HepG2 (cell line): ENCODE data around the gene LOC128125822.

Experiments used
- ARID5B ChIP-seq: IDR thresholded peaks from 2 replicates; pipeline ENCODE4 v1.4.0; 2020; ENCODE audit warnings: mild to moderate bottlenecking, missing genetic modification reagents
- FOXM1 ChIP-seq: sonication (generic); formaldehyde crosslinking; IDR thresholded peaks from 2 replicates; pipeline ENCODE4 v1.5.0; 2020; ENCODE audit warnings: missing genetic modification reagents
- JUN ChIP-seq: sonication (generic); formaldehyde crosslinking; IDR thresholded peaks from 2 replicates; pipeline ENCODE4 v1.4.0; 2020; ENCODE audit warnings: mild to moderate bottlenecking, missing genetic modification reagents
- KMT2A ChIP-seq: sonication (generic); formaldehyde crosslinking; IDR thresholded peaks from 2 replicates; pipeline ENCODE4 v1.4.0; 2020; ENCODE audit warnings: missing genetic modification reagents
- NR2F1 ChIP-seq, 2 experiments: fragments of 450-650 bp in 1 of 2; formaldehyde crosslinking in 1 of 2; IDR thresholded peaks; 2 replicates each; pipeline versions ENCODE4 v1.5.0 to v1.6.1; 2016 to 2020; ENCODE audit warnings: mild to moderate bottlenecking in 1 of 2, missing compliant biosample characterization in 1 of 2, missing genetic modification reagents in 1 of 2, moderate library complexity in 1 of 2
- RBAK ChIP-seq: sonication (generic); formaldehyde crosslinking; IDR thresholded peaks from 2 replicates; pipeline ENCODE4 v1.5.1; 2020; ENCODE audit warnings: mild to moderate bottlenecking, missing genetic modification reagents
- RXRA ChIP-seq: sonication (generic); formaldehyde crosslinking; IDR thresholded peaks from 2 replicates; pipeline ENCODE4 v1.5.1; 2020; ENCODE audit warnings: missing genetic modification reagents
- SIN3A ChIP-seq: IDR thresholded peaks from 2 replicates; pipeline ENCODE4 v1.6.1; 2011; ENCODE audit warnings: low read depth, mild to moderate bottlenecking, control low read depth, low read length, borderline replicate concordance
- ZBTB43 ChIP-seq: sonication (generic); formaldehyde crosslinking; conservative IDR thresholded peaks from 2 replicates; pipeline ENCODE4 v1.4.0; 2020; ENCODE audit warnings: missing genetic modification reagents
- ZNF138 ChIP-seq: sonication (generic); formaldehyde crosslinking; IDR thresholded peaks from 2 replicates; pipeline ENCODE4 v1.5.0; 2020; ENCODE audit warnings: mild to moderate bottlenecking, low read depth, missing genetic modification reagents
- ZNF281 ChIP-seq: sonication (generic); formaldehyde crosslinking; IDR thresholded peaks from 2 replicates; pipeline ENCODE4 v1.4.0; 2020; ENCODE audit warnings: missing genetic modification reagents, borderline replicate concordance
- ZNF292 ChIP-seq: sonication (generic); formaldehyde crosslinking; IDR thresholded peaks from 2 replicates; pipeline ENCODE4 v1.8.1; 2022; ENCODE audit warnings: mild to moderate bottlenecking, low read depth, missing genetic modification reagents, borderline replicate concordance
- ZSCAN9 ChIP-seq: IDR thresholded peaks from 2 replicates; pipeline ENCODE4 v1.6.1; 2016; ENCODE audit warnings: borderline replicate concordance
- ZXDC ChIP-seq: sonication (generic); formaldehyde crosslinking; IDR thresholded peaks from 2 replicates; pipeline ENCODE4 v1.5.0; 2020; ENCODE audit warnings: mild to moderate bottlenecking, missing genetic modification reagents

LOC128125822 gene

GRCh38 chr6:63527658-63528514 is 44.4 kb upstream of the LOC128125822 start (continued):
- peak; percentile 85; the same call in 1 of the 2 replicates for TF ChIP-seq ZNF292 (CRISPR knock-in tag)
- TF ChIP-seq KMT2A (CRISPR knock-in tag): peak; percentile 59; the same call in 1 of the 2 replicates
- TF ChIP-seq FOXM1 (CRISPR knock-in tag): no peak
- TF ChIP-seq ZNF138 (CRISPR knock-in tag): no peak
- no peak for TF ChIP-seq RBAK (CRISPR knock-in tag)
- peak; percentile 38; the same call in 1 of the 2 replicates for TF ChIP-seq ZNF281 (CRISPR knock-in tag)
- peak; percentile 88; the same call in 1 of the 2 replicates for TF ChIP-seq JUN
- peak; percentile 84; the same call in 1 of the 2 replicates for TF ChIP-seq ZBTB43 (CRISPR knock-in tag)
- TF ChIP-seq SIN3A: peak; percentile 31; the same call in 1 of the 2 replicates
- peak; percentile 73 to 93 for TF ChIP-seq NR2F1 (CRISPR knock-in tag; IDR thresholded peaks at IDR 0.05)
- TF ChIP-seq ZXDC: no peak
- TF ChIP-seq RXRA (CRISPR knock-in tag): peak; percentile 76; the same call in 1 of the 2 replicates
- TF ChIP-seq ZSCAN9 (CRISPR knock-in tag): peak; percentile 92; the same call in 1 of the 2 replicates
- TF ChIP-seq ARID5B: peak; percentile 99
